Measurements from ENCODE around the gene RAET1L.
"Not testable (repeated sequence)": the region's sequence is repeated elsewhere in the genome, so short reads cannot be mapped to it uniquely, and the experiment has no call there.

RAET1L gene

DNA sequence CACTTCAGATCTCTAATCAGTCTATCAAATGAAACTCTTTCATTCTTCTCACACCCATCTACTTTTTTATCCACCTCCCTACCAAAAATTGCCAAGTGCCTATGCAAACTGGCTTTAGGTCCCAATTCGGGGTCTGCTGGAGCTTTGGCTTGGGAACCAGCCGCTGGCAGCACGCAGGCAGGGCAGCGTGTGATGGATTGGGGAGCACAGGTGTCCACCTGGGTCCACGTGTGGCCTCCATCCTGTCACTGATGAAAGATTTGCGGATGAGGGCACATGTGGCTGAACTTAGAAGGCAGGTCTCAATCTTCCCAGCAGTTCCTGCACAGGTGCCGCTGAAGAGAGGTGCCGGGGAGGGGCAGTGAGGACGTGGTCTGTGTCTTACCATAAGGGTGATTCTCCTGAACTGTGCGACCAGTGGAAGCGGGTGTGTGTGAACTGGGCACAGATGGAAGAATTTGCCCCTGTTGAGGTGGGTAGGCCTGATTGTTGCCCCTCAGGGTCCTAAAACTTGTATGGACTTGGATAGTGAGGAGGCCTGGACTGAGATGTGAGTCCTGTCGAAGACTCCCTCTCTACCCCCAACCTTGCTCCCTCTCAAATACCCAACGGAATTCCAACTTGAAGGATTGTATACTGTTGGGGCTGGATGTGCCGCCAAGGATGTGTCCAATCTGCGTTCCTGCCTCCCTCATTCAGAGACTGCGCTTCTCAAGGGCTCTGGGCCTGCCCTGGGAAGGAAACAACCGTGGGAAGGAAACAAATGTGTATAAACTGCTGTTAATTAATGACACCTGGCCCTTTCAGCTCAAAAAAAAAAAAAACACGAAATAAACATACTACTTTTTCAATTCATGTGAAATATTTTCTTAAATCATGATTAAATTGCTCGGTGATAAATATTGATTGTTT, 18.4 kb upstream of the RAET1L start:
- DNase-seq: no peak

DNA sequence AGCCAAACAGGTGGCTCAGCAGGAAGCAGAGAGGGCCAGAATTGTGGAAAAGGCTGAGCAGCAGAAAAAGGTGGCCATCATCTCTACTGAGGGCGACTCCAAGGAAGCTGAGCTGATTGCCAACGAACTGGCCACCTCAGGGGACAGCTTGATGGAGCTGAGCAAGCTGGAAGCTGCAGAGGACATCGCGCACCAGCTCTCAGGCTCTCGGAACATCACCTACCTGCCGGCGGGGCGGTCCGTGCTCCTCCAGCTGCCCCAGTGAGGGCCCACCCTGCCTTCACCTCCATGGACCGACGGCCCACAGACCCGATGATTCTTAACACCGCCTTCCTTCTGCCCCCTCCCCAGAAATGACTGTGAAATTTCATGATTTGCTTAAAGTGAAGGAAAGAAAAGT, 17.8 kb upstream of the RAET1L start:
- DNase-seq: no peak

DNA sequence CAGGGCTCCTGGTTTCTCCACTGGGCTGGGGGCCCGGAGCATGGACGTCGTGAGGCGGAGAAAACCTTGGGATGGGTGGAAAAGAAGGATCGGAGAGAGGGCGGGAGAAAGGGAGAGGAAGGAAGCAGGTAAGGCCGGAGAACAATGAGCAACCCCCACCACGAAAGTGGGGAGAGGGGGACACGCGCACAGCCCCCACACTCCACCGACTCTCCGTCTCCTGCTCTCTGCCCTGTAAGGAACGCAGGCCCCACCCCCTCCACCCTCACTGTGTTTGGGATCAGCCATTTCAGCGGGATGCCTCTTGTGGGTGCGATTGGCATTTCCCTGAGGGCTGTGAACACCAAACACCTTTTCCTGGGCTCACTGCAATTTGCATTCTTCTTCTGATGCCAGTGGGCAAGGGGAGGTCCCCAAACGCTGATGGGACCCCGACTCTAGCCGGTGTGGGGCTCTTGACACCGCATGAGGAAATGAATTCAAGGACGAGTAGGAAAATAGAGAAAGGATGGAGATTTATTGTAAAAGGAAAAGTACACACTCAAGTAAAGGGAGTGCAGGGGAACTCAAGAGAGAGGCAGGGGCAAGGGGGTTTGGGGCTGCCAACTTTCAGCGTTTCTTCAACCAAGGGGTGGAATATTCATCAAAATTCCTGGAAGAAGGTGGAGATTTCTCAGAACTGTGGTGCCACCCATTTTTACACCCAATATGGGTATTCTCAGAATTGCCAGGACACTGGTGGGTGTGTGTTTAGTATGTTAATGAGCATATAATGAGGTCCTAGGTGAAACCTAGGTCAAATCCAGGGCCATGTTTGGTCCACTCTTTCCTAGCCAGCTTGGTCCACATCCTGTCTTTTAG, 13.1 kb upstream of the RAET1L start:
- DNase-seq: no peak

DNA sequence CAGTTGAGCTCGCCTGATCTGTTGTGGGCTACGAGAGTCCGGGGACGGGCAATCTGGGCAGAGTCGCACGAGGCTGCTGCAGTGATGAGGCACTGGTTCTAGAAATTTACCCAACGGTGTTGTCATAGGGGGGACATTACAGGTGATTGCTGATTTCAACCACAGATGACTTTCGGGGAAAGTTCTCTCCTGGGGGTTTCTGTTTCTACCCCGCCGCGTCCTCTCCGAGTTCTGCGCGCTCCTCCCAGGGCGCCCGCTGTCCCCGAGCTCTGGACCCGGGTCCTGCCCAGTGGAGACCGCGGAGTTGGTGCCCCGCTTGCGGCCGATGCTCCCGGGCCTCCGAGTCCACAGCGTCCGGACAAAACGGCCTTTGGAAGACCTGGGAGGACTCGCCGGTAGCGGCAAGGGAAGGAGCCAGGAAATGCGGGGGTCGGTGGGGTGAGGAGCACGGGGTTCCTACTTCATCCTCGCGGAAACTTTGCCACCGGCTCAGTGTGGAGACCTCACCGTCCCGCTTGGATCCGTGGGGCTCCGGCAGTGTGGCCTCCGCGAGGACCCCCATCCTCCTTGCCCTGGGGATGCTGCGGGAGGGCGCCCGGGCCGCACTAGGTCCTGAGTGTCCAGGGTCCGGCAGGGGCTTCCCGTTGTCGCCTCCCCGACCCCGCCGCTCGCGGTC, 12.3 kb upstream of the RAET1L start:
- DNase-seq: no peak

DNA sequence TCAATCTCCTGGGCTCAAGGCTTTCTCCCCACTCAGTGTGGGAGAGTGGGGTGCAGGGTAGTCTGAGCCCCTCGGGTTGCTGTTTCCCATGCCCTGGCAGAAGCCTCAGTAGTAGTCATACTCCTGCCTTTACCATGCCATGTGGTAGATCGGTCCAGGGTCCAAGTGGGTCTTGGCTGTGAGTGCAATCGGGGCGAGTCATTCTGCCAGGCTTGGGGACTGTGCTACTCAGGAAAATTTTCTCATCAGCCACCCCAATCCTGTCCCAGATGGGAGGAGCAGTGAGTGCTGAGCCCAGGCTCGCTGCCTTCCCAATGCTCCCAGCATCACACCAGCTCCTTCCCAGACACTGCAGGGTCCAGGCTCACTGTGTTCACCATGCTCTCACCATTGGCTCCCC, 10.7 kb upstream of the RAET1L start:
- no peak for DNase-seq

DNA sequence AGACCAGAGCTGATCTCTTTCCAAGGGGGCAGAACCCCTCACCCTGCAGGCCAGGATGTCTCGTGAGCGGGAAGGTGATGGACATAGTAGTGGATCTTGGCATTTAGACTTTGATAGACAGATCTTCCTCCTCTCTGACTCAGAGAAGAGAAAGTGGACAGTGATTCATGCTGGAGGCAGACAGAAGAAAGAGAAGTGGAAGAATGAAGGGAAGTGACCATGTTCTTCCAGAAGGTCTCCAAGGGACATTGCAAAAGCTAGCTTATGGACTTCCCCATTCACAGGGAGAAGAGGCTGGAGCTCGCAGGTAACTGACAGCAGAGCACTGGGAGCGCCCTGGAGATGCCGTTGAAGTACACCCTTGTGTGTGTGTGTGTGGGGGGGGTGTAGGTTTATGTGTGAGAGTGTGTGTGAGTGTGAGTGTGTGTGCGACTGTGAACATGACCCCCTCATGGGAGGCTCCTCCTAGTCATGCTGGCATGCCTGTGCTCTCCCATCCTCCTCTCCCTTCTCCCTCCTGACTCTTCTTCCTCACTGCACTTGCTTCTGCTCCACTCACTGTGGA, 8.0 kb upstream of the RAET1L start:
- no peak for DNase-seq

DNA sequence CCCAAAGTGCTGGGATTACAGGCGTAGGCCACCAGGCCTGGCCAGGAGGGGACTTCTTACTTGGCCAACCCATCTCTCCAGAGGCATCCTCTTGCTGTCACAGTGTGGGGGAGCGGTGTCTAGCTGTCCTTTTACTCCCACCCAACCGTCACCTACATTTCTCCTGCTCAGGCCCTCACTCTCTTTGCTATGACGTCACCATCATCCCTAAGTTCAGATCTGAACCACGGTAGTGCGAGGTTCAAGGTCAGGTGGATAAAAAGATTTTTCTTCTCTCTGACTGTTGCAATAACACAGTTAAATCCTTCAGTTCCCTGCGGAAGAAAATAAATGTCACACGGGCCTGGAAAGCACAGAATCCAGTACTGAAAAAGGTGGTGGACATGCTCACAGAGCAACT, 7.3 kb upstream of the RAET1L start:
- DNase-seq: no peak

DNA sequence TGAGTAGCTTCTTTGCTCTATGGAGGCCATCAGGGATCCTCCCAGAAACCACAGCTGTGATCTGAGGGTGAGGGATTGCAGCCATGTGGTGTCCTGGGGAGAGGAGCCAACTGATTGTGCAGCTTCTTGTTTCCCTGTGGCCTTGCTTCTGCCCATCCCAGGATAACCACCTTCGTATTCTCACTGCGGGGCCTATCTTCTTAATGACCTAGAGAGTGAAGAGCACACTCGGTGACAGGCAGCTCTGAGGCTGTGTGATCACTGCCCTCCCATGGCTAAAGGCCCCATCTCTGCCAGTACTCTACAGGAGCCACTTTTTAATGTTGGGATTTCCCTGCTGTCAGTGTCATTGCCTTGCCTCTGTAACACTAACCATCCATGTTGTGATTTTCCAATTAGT, 5.3 kb upstream of the RAET1L start:
- no peak for DNase-seq

DNA sequence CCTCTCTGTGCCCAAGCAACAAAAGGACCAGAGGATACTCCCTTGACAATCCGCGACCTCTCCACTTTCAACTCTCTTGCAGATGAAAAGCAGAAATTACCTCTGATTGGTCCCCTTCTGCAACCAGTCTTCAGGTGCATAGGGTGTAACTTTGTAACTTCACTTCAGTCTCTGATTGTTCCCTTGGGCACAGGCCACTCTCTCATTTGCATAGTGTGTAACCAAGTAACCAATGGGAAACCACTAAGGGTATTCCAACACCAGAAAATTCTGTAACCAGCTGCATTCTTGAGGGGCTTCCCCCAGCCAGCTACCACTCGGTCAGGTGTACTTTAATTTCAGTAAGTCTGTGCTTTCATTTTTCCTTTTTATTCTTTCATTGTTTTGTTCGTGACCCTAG, 4.4 kb upstream of the RAET1L start:
- DNase-seq: no peak

DNA sequence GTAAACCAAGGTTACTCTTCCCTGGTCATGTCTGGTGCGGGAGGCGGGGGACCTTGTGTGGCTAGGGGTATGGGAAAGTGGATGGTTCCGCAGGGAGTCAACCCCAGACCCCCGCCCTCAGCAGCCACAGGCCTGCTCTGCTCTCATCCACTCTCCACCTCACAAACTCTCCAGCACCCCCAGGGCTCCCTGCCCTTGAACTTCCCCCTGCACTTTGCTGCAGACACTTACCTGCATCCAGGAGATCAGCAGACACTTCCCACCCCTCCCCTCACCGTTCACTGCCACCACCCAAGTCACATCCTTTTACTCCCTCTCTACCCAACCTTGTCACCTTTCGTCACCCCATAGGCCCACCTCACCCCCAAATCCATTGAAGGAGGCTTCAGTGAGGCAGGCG, 3.9 kb upstream of the RAET1L start:
- DNase-seq: no peak

DNA sequence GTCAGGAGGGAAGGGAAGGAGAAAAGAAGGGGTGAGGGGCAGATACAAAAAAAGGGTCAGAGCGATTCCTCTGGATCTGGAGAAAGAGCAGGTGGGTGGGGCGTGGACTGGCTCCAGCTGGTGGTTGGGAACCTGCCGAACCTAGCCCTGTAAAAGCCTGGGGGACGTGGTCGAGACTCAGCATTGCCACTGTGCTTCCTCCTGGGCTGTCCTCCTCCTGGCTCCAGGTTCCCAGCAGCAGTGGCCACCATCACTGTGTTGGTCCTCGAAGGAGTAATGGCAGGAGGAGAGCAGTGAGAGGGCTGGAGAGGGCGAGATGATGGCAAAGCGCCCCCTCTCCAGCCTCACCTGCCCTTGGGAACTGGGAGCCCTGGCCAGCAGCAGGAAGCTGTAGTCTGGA, 3.5 kb upstream of the RAET1L start:
- DNase-seq: no peak

DNA sequence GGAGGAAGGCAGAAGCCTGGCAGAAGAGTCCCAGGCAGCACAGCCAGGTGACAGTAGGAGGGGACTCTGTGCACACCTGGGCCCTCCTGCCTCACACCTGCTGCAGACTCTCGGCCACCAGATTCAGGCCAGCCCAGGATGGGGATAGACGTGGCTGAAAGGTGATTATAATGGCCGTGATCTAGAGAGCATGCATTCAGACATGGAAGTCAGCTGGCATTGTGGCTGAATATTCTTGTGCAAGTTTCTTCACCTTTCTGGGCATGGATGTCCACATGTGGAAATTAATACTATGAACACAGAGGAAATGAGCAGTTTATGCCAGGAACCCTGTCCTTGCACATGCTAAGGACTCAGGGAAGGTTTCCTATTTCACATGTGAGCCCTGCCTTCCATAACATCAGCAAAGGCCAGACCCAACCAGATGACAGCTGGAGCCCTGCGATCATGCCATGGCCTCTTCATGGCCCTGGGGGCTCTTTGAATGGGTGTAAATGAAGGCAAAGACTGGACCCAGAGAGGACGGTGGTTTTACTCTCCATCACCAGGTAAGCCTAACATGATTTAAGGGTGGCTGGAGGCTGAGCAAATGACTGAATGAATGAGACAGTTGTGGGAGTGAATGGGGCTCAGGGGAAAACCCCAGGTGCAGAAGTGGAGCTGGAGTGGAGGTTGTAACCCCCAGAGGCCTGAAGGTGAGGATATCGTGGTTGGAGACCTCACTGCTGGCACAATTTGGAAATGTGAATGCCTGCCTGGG, 2.7 kb upstream of the RAET1L start:
- DNase-seq: no peak

DNA sequence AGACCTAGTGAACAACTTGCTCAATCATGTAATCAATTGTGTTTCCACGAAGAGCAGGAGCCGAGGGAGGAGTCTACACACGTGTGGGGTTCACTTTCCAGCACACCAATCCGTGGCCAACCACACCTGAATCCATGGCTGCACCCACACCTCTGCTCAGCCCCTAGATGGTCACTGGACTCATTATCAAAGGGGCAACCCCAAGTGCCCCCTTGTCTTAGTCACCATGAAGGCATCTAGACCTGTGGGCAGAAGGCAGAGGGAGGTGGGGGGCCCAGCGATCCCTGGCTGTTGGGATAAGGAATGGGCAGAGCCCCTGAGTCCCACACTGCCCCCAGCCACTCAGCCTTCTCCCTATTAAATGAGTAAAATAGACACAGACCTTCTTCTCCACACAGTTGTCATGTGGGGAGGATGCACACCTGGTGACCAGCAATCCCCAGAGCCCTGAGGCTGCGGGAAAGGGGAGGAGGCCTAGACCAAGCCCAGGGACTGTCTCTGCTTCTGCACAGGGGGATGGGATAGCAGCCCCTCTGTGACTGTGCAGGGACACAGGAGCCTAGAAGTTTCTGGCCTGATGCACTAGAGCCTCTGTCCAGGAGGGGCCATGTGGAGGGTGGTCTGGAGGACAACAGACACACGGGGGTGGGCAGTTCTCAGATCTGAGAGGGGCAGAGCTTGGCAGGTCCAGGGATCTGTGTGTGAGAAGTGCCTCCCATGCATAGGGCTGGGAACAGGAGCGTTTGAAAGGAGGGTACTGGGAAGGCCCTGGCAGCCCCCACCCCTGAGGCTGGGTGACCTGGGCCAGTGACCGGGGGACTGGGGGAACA, 1.9 kb upstream of the RAET1L start:
- no peak for DNase-seq

DNA sequence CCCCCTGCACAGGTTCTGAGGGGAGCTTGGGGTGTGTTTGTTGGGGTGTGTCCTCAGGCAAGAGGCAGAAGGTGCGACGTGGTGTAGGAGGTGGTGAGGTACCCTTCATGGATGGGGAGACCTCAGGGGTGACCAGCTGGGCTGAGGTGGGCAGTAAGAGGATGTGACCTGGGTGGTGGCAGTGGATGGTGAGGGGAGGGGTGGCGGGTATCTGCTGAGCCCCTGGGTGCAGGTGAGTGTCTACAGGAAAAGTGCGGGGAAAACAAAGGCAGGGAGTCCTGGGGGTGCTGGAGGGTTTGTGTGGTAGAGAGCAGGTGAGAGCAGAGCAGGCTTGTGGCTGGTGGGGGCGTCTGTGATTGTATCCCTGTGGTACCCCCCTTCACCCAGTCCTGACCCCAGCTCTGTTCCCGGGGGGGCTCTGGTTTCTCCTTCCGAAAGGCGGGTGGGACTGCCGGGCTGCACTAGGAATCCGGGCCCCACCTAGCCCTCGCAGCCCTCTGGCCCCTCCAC, 631 bp downstream of the RAET1L start:
- DNase-seq: no peak

DNA sequence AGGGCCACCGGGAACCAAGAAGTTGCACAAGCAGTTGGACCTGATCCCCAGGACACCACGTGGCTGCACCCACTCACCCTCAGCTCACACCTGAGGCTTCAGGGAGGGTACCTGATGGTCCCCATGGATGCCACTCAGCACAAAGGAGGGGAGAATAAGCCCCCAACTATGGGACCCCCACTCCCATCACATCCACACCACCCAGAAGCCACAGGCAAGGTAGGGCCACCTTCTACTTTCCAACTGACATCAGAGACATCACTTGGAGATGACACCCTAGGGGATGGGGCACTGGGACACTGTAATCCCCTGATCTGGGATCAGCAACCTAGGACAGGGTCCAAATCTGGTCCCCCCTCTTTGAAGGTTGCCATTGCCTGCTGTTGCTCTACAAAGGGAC, 1.3 kb downstream of the RAET1L start:
- DNase-seq: not testable (repeated sequence)

DNA sequence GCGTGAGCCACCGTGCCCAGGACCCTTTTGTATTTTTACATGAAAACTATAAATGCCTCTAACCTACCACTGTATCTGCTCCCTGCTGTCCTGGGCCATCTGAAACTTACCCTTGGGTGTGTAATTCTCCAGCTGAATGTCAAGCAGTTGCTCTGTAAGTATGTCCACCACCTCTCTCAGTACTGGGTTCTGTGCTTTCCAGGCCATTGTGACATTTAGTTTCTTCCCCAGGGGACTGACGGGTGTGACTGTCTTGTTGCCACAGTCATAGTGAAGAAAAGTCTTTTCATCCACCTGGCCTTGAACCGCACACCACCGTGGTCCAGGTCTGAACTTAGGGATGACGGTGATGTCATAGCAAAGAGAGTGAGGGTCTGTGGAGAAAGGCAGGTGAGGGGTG, 3.5 kb downstream of the RAET1L start:
- not testable (repeated sequence) for DNase-seq

DNA sequence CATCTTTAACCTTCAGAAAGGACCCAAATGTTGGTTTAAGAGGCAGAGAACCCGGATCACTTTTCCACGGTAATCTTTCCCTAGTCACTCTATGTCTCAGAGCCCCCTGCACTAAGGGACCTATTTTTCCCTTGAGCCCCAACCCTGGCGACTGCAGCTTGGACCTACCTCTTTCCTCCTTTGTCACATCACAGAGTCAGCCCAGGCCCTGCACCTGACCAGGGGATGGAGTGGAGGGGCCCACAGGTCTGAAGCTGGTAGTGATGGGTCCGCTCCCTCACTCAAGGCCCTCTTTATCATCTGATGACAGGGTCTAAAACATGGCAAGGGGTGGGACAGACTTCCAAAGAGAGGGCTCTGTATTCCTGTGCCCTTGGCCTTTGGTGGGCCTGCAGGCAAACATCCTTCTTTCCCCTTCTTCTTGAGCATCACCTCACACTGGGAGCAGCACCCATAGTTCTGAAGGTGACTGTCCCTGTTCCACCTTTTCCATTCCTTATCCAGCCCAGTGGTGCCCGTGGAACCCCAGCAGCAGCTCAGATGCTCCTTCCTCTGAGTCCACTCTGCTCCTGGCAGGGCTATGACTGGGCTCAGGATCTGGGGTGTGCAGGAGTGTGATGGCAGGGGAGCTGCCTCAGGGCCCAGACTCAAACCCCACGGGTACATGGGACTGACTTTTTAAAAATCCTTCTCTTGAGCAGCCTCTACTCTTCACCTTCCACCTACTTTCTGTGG, 6.3 kb downstream of the RAET1L start:
- DNase-seq: no peak

DNA sequence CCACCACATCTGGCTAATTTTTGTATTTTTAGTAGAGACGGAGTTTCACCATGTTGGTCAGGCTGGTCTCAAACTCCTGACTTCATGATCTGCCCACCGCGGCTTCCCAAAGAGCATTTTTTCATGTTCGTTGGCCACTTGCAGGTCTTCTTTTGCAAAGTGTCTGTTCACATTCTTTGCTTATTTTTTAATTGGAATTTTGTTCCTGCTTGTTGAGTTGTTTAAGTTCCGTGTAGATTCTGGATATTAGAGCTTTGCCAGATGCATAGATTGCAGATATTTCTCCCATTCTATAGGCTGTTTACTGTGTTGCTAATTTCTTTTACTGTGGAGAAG, 8.2 kb downstream of the RAET1L start:
- DNase-seq: not testable (repeated sequence)

DNA sequence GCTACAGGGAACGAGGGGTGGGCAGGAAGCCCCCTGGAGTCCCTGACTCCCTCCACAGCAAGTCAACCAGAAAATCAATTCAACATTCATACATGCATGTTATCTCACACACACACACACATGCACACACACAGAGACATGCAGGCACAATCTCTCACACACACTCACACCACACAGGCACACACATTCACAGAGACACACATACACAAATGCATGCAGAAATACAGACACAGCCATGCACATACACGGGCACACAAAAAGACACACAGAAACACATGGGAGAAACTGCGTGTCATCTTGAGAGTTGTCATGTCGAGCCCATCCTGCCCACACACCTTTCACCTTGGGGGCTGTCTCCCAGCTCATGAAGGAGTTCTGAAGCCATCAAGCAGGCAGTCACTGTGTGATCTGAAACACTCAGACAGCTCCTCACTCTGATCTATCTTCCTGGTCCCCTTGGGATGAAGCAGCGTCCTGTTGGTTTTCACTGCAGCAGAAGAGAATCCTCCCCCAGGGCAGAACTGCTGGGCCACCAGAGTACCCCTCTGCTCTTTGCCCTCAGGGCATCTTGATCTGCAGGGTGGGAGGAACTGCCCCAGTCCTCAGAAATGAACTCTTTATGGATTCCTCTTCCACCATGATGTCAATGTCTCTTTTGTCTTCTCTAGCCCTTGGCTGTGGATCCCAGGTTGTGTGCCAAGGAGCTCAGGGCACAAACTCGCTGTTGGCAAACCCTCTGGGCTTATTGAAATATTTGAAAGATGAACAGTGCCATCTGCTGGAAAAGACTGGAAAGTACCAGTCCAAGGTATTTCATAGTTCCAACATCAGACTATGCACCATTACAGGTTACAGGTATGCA, 8.8 kb downstream of the RAET1L start:
- DNase-seq: peak; percentile 14
